ENCODE data around the gene RNFT2.
"Not testable (repeated sequence)": the region's sequence is repeated elsewhere in the genome, so short reads cannot be mapped to it uniquely, and the experiment has no call there.

DNA sequence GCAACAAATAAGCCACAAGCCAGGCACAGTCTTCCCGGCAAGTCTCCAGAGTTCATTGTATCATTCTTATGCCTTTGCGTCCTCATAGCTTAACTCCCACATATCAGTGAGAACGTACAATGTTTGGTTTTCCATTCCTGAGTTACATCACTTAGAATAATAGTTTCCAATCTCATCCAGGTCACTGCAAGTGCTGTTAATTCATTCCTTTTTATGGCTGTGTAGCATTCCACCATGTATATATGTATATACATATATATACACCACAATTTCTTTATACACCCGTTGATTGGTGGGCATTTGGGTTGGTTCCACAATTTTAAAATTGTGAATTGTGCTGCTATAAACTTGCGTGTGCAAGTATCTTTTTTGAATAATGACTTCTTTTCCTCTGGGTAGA, 16.0 kb downstream of the RNFT2 start:
- TF ChIP-seq, protein P1, sequence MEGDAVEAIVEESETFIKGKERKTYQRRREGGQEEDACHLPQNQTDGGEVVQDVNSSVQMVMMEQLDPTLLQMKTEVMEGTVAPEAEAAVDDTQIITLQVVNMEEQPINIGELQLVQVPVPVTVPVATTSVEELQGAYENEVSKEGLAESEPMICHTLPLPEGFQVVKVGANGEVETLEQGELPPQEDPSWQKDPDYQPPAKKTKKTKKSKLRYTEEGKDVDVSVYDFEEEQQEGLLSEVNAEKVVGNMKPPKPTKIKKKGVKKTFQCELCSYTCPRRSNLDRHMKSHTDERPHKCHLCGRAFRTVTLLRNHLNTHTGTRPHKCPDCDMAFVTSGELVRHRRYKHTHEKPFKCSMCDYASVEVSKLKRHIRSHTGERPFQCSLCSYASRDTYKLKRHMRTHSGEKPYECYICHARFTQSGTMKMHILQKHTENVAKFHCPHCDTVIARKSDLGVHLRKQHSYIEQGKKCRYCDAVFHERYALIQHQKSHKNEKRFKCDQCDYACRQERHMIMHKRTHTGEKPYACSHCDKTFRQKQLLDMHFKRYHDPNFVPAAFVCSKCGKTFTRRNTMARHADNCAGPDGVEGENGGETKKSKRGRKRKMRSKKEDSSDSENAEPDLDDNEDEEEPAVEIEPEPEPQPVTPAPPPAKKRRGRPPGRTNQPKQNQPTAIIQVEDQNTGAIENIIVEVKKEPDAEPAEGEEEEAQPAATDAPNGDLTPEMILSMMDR (IDR thresholded peaks at IDR 0.05; ENCODE audit: low read depth, low read length) = not testable (repeated sequence)
- TF ChIP-seq, protein P2, sequence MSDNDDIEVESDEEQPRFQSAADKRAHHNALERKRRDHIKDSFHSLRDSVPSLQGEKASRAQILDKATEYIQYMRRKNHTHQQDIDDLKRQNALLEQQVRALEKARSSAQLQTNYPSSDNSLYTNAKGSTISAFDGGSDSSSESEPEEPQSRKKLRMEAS (IDR thresholded peaks at IDR 0.05; ENCODE audit: low read depth, low read length) = not testable (repeated sequence)
- TF ChIP-seq POLR2A (IDR thresholded peaks at IDR 0.05; ENCODE audit: extremely low read depth, insufficient read length) = not testable (repeated sequence)
